Measurements from ENCODE around the gene CST9. TPM values are rescaled to one million over a fixed set of nuclear protein-coding genes. Genes with fewer than 3 reads are reported as not detected.

Gene CST9, protein sequence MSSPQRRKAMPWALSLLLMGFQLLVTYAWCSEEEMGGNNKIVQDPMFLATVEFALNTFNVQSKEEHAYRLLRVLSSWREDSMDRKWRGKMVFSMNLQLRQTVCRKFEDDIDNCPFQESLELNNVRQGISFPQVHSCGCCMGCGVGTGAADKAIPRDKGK
- not detected for total RNA-seq
- long read RNA-seq, donor 1, result 0 reads
- long read RNA-seq, donor 2, result 0 reads

DNA sequence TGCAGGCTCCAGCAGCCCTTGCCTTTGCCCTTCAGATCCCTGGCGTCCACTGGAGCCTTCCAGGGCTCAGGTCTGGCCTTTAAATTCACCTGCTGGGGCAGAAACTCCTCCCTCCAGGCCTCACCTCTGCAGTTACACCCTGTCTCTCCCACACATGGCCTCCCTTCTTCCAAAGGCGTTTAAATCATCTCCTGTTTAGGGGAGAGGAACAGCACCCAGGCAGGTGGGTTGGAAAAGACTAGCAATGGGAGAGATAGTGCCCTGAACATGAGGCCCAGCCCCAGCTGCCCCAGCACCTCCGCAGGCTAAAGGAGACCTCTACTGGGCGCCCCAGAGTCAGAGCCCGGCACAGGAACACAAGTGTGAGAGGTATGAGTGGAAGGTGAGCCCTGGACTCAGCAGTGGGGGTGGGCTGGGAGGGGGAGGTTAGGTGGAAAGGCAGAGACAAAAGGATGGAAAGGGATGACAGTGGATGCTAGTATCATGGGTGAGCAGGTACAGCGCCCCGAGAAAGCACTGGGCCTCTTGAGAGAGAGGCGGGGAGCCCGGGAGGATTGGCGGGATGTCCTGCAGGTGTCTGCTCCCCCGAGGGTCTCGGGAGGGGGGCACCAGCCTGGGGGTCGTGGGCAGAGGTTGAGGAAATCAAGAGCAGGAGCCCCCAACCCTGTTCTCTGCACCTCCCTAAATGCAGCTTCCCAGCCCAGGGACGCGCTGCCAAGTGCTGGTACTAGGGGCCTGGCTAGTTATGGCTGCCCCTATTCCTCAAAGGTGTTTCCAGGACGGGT is at the start of gene CST9:
Gene CST9 (minus strand): TSS at position 51 of the 785 bp plus-strand sequence. CDS start 53 bp downstream, outside the sequence.
- intact Hi-C loops (cut with DNase I), result loop anchor here in 1 of 2 donors (5.0 kb wide), 1 partner anchor 164 kb away; no protein-coding TSS in a partner anchor
- DNase-seq (ENCODE audit: low spot score), result no peak

DNA sequence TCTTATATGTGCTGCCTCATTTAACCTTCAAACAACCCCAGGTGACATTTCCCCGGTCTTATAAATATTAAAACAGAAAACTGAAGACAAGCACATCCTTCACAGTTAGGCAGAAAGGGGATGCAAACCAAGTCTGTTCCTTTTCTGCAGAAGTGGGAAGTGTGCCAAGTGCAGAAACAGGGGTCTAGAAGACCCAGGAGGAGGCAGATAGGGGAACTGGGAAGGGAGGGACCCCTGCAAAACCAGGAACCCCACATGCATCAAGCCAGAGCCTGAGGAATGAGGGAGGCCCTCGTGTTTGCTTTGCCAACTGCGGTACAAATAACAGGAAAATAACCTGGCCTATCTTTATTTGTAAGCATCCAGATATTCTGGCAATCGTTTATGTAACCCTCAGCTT is 49.0 kb upstream of the CST9 start:
- no peak for DNase-seq (ENCODE audit: low spot score)
- intact Hi-C loops (cut with DNase I), result loop anchor here in 1 of 2 donors (2.0 kb wide), 1 partner anchor 312 kb away; no protein-coding TSS in a partner anchor

DNA sequence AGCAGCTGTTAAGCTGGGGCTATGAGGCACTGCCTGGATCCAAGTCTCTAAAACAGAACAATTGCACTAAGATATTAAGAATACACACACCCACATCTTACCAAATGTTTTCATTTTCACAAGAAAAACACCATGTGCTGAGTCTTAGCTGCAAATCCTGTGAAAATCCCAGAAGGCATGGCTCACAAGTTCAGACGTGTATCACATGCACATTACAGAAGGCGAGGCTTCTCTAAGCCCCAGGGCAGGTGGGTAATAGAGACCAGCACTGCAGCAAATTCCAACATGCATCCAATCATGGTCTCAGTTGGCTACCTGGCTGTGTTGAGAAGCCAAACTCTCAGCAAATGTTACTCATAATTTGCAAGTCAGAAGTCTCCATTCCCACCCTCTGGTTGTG is 48.3 kb upstream of the CST9 start:
- DNase-seq (ENCODE audit: low spot score), result no peak
- intact Hi-C loops (cut with DNase I), result loop anchor here in 1 of 2 donors (2.0 kb wide), 1 partner anchor 313 kb away; no protein-coding TSS in a partner anchor

DNA sequence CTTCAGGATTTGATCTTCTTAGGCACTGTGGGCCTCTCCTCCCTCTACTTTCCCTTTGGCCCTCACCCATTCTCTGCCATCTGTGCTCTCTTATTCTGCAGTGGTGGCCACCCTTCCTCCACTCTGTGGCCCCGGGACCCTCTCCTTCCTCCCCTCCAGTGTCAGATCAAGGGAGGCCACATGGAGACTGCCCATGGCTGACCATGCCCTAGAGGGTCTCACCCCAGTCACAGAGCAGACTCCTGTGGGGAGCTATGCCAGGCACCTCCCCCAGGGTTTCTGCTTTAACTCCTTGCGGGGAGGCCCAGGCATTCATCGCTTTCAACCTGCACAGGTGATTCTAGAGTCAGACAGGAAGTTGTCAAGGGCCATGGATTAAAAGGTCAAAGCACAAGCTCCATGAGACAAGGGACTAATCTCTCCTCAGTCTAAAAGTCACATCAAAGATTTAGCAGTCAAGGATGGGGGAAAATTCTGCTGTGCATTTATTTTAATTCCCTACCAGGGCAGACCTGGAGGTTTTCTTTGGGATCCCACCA is 47.8 kb upstream of the CST9 start:
- intact Hi-C loops (cut with DNase I), result no loop called here
- DNase-seq (ENCODE audit: low spot score), result no peak

DNA sequence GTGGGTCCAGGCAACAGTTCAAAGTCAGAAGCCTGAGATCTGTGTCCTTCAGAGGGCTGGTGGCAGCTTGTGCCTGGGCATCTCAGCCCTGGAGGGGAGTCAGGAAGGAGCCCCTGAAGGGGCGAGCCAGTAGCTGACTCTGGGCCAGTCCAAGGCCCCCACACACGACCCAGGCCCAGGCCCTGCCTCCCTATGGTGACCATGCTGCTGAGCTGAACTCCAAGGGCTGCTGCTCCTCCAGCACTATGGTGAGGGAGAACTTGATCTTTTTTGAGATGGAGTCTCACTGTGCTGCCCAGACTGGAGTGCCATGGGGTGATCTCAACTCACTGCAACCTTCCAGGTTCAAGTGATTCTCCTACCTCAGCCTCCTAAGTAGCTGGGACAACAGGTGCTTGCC is 47.2 kb upstream of the CST9 start:
- no peak for DNase-seq (ENCODE audit: low spot score)
- intact Hi-C loops (cut with DNase I), result no loop called here

DNA sequence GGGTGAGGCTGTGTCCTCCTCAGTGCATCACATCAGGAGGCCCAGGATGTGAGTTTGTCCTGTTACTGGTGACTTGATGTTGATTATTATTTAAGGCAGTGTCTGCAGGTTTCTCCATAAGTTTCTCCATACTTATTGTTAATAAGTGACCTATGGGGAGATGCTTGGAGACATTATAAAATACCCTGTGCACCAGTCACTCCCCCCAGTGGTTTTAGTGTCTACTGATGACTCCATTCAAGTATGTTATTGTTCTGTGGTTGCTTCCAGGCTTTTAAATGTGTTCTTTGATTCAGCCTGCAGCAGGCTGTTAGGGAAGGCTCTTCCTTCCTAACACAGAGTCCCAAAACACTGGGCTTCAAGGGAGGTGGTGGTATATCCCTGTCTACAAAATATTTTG is 46.7 kb upstream of the CST9 start:
- intact Hi-C loops (cut with DNase I), result no loop called here
- no peak for DNase-seq (ENCODE audit: low spot score)

DNA sequence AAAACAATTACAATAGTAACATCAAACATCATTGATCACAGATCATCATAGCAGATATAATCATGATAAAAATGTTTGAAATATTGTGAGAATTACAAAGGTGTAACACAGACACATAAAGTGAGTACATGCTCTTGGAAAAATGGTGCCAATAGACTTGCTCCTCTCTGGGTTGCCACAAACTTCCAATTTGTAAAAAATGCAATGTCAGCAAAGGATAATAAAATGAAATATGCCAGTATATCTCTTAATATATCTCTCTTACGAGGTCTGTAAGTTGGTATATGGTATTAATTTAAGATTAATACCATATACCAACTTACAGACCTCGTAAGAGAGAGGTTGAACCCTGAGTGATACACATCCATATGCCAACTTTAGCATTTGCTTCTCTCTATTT is 45.4 kb upstream of the CST9 start:
- intact Hi-C loops (cut with DNase I), result no loop called here
- no peak for DNase-seq (ENCODE audit: low spot score)

DNA sequence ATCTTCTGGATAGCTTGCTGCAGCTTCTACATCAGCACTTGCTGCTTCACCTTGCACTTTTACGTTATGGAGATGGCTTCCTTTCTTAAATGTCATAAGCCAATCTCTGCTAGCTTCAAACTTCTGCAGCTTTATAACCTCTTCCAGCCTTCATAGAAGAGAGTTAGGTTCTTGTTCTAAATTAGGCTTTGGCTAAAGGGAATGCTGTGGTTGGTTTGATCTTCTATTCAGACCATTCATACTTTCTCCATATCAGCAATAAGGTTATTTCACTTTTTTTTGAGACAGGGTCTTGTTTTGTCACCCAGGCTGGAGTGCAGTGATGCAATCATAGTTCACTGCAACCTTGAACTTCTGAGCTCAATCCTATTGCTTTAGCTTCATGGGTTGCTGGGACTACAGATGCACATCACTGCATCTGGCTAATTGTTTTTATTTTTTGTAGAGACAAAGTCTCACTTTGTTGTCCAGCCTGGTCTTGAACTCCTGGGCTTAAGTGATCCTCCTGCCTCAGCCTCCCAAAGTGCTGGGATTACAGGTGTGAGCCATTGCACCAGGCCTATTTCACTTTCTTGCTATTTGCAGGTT is 44.2 kb upstream of the CST9 start:
- intact Hi-C loops (cut with DNase I), result no loop called here
- DNase-seq (ENCODE audit: low spot score), result no peak

DNA sequence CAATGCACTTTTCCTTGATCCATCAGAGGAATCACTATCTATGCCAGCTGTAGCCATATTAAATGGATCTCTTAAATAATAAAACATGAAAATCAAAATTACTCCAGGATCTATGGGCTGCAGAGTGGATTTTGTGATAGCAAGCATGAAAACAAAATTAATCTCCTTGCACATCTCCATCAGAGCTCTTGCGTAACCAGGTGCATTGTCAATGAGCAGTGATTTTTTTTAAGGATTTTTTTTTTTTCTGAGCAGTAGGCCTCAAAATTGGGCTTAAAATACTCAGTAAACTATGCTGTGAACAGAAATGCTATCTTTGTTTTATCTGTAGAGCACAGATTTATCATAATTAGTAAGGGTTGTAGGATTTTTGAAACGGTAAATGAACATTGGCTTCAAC is 43.5 kb upstream of the CST9 start:
- DNase-seq (ENCODE audit: low spot score), result no peak

DNA sequence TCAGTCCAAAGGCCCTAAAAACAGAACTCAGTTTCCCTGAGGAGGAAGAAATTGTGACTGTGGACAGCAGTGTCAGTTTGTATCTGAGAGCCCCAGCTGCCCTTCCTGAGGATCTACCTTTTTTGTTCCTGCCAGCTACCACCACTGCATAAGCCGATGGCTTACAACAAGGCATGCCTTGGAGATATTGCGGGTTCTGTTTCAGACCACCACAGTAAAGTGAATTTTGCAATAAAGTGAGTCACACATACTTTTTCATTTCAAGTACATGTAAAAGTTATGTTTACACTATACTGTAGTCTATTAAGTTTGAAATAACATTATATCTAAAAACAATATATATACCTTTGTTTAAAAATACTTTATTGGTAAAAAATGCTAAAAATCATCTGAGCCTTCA is 41.6 kb upstream of the CST9 start:
- intact Hi-C loops (cut with DNase I), result no loop called here
- DNase-seq (ENCODE audit: low spot score), result no peak

More for the DNA sequence above, 43.5 kb upstream of the CST9 start:
- intact Hi-C loops (cut with DNase I), result no loop called here

DNA sequence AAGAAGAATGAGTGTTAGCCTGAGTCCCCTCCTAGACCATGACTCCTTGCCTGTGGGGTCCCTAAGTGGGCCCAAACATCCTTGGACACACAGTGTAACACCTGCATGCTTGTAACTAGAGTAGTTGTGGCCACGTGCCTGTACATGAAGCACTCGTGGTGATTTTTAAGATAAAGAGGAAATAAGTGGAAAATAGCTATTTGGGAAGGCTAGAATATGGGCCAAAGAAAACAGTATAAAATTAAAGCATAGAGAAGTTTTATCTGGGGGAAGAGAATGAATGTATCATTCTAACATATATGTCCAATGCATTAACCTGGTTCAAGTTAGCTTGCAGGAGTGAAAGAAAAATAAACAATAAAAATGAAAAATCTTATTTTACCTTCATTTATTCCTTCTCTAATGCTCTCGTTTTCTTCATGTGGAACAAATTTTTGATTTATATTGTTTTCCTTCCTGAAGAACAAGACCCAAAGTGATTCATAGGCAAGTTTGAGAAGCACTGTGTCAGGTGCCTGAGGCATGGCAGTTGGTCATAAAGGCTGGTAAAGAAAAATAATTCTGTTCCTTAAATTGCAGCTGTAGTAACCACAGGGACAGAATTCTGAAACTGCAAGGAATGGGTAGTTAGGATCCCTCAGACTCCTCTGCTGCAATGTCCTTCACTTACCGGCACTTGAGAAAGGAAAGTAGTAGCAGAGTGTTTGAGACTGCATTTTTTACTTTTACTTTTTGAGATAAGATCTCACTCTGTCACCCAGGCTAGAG is 40.6 kb upstream of the CST9 start:
- DNase-seq (ENCODE audit: low spot score), result no peak
- intact Hi-C loops (cut with DNase I), result no loop called here

DNA sequence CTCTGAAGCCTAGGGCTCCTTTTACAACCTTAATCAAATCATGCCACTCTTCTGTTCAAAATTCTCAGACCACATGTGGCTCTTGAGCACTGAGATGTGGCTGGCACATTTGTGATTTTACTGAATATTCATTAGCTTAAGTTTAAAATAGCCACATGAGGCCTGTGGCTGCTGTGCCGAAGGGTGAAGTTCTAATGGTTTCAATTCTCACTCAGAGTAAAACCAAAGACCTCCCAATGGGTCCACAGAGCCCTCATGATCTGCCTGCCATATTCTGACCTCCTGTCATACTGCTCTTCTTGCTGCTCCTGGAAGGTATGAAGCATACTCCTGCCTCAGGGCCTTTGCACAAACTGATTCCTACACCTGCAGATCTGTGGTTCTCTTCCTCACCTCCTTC is 39.9 kb upstream of the CST9 start:
- intact Hi-C loops (cut with DNase I), result no loop called here

DNA sequence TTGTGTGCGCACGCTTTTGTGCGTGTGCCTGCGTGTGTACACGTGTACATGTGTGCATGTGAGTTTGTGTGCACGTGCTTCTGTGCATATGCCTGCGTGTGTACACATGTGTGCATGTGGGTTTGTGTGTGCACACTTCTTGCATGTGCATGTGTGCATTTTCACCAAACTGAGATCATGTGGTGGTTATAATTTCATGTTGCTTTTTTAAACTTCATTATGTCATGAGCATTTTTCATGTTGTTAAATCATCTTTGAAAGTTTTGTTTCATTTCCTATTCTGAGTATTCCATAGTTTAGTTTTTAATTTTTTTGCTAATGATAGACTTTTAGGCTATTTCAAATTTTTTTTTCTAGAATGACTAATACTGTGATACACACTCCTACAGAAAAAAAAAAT is 38.4 kb upstream of the CST9 start:
- no peak for DNase-seq (ENCODE audit: low spot score)
- intact Hi-C loops (cut with DNase I), result no loop called here

More for the DNA sequence above, 39.9 kb upstream of the CST9 start:
- no peak for DNase-seq (ENCODE audit: low spot score)

DNA sequence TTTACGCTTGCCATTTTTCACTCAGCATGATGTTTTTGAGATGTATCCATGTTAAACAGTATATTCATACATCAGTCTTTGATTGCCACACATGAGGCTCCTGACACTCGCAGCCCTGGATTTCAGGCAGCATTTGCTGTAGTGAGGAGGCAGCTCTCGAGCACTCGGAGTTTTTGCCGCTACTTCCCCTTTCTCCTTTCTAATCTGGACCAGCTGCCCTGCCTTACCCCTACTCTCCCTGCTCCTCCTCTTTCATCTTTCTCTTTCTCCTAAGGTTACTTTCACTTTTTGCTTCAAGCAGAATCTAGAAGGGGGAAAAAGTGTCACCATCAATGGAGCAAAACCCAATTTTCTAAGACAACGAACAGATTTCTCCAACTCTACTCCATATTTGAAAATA is 37.9 kb upstream of the CST9 start:
- no peak for DNase-seq (ENCODE audit: low spot score)
- intact Hi-C loops (cut with DNase I), result no loop called here

DNA sequence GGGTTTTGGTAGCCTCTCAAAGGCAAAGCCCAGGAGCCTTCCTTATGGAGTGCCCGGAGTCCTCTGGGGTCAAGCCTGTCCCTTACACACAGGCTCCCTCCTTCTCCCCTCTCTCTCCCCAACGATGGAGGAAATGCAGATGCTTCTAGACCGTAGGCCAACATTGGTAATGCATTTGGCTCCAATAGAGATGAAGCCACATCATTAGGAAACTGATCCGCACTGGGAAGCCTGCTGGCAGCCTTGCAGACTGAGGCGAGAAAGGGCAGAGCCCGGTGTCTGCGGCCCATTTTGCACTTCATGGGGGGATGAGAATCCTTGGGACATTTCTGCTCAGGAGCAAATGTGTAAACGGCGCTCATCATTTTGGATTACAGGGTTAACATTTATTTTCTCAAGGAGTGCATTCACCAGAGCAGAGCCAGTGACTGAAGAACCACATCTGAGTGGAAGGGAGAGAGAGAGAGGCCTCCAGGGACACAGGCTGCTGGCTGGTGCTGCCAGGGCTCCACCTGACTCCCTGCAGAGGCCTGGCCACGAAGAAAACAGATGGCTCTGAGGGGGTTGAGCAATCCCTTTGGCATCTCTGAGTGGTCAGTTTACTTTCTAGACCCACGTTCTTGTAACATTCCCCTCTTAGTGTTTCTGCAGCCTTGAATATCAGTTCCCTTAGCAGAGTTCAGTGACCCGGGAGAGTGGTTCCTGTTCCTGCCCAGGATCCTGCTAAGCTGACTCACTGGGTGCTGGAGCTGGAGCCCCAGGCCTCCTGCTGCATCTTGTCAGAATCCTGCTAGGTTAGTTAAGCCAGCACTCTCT is 36.4 kb upstream of the CST9 start:
- DNase-seq (ENCODE audit: low spot score), result no peak
- intact Hi-C loops (cut with DNase I), result no loop called here

DNA sequence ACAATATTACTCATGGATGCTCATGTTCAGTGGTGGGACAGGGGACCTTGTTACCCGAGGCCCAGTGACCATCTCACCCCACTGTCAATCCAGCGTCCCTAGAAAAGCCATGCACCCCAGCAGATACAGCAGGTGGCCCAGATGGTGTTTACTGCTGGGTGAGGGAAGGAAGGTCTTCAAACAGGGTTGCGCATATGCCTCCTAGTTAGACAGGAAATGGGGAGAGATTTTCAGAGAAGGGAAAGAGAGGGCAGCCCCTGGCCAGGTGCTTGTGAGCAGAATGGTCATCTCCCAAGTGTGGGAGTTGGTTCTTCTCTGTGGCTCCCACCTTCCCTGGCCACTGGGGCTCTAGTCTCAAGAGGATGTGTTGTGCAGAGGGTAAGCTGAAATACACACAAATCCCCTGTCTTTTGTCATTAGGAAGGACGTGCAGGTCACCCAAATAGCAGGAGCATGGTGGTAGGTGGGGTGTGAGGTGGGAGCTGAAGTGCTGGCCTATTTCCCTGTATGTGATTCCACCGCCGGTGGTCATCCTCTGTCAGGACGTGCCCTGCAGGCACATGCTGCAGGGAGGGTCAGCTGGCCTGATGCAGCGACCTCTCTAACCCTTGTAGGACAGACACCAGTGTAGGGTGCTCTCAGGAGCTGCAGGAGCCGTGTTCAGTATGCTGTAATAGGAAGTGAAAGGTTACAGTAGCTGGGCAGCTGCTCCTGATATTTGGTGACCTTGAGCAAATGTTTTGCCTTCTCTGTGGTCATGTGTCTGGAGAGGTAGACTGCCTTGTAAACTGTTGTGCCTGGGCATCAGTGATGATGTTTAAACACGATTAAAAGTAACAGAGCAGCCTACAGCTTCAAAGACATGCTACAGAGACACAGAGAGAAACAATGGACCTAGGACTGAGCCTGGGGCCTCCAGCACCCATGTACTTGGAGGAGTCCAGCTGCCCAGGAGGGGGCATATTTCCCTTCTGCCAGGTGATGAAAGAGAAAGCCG is 35.3 kb upstream of the CST9 start:
- intact Hi-C loops (cut with DNase I), result no loop called here
- no peak for DNase-seq (ENCODE audit: low spot score)

DNA sequence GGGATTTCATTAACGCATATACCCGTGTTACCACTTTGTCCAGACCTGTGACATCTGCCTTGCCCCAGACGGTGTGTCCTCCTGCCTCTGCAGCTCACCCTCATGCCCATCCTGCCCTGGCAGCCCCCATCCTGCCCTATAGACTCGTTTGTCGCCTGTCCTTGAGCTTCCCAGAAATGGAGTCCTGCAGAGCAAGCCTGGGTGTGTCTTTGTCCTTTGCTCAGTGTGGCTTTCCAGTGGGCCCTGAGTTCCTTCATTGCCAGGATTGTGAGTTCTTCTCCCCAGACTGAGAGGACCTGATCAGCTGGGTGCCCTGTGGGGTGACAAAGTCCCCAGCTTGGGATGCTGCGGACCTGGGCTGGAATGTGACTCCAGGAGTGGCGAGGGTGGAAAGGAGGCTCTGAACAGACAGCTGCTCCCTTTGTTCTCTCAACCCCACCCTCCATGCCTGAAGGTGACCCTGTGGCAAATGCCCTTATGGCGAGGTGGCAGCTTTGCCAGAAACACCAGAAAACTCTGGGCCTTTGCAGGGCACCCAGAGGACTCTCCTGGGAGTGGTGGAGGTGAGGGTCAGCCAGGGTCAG is 34.4 kb upstream of the CST9 start:
- intact Hi-C loops (cut with DNase I), result no loop called here
- no peak for DNase-seq (ENCODE audit: low spot score)
